K562 (cell line): ENCODE data around the gene SPSB1. TPM values are rescaled to one million over a fixed set of nuclear protein-coding genes. Genes with fewer than 3 reads are reported as not detected.

Source experiments
- ATAC-seq: fragments of 200-7000 bp; cut with Tn5 transposase; 3 replicates; pipeline ENCODE4 v1.9.1; 2020; ENCODE audit warnings: moderate library complexity
- BruUV-seq: library from RNA; stranded (reverse); fragments of 400-500 nt; replicated peaks from 2 replicates; lab custom pipeline; 2021; lab: Mats Ljungman, UMichigan
- CTCF ChIA-PET: fragments of 300-600 bp; formaldehyde crosslinking; extraction: SDS; loops from one replicate; lab custom pipeline; 2021; ENCODE audit warnings: low intra/inter-chr PET ratio; lab: Yijun Ruan, JAX
- POLR2A ChIA-PET: fragments of 300-600, 350-650 bp; sonication (Branson Sonifier 250); formaldehyde crosslinking; extraction: SDS; loops from one replicate; lab custom pipeline; 2021; ENCODE audit warnings: antibody characterized with exemption, inconsistent platforms; lab: Yijun Ruan, JAX
- DNase-seq, 4 experiments: peaks; one replicate each; pipeline versions ENCODE4 v3.0.0 to v3.0.0-alpha.2; 2011 to 2018; ENCODE audit warnings: low spot score in 3 of 4, mixed read lengths in 3 of 4; ENCODE audit errors: extremely low read depth in 1 of 4
- FAIRE-seq: peaks from 2 replicates; lab custom pipeline; 2011; peaks lifted over from hg19 to GRCh38; lab: Jason Lieb, UNC
- H2AFZ ChIP-seq: 2 replicates; pipeline ENCODE4 v1.6.0; 2011; ENCODE audit warnings: low read depth, low read length, control low read depth, inconsistent platforms
- H3K27ac ChIP-seq: fragments of 200-600 bp; 3 replicates; pipeline ENCODE4 v1.8.0; 2011; ENCODE audit warnings: low read depth, mild to moderate bottlenecking, control low read depth, inconsistent platforms, low read length, moderate library complexity, mixed read lengths; ENCODE audit errors: extremely low read depth
- H3K27me3 ChIP-seq, 2 experiments: fragments of 300-600 bp in 1 of 2; 2 replicates in 1 of 2; 3 replicates in 1 of 2; pipeline versions ENCODE4 v1.6.0 to v1.8.0; 2011; ENCODE audit warnings: inconsistent platforms in 2 of 2, low read length in 2 of 2, mild to moderate bottlenecking in 1 of 2, mixed read lengths in 1 of 2, moderate library complexity in 1 of 2; ENCODE audit not compliant: control insufficient read depth in 2 of 2, insufficient read depth in 2 of 2
- H3K36me3 ChIP-seq: fragments of 300-600 bp; 3 replicates; pipeline ENCODE4 v1.8.0; 2011; ENCODE audit warnings: mild to moderate bottlenecking, low read length, inconsistent platforms; ENCODE audit not compliant: control insufficient read depth, insufficient read depth
- H3K4me1 ChIP-seq, 2 experiments: fragments of 200-600 bp in 1 of 2; replicated peaks in 1 of 2; 2 replicates in 1 of 2; 3 replicates in 1 of 2; pipeline versions ENCODE4 v1.5.1 to v1.8.0; 2011; ENCODE audit warnings: inconsistent platforms in 2 of 2, low read length in 2 of 2, mild to moderate bottlenecking in 1 of 2, mixed read lengths in 1 of 2, moderate library complexity in 1 of 2; ENCODE audit not compliant: control insufficient read depth in 2 of 2, insufficient read depth in 2 of 2
- H3K4me2 ChIP-seq: 2 replicates; pipeline ENCODE4 v1.6.1; 2011; ENCODE audit warnings: low read length, control low read depth, inconsistent platforms, mixed read lengths; ENCODE audit not compliant: insufficient read depth
- H3K4me3 ChIP-seq: fragments of 200-600 bp; sonication (generic), shearing (Covaris generic); 2 replicates; pipeline ENCODE4 v1.5.1; 2016; ENCODE audit warnings: control low read depth, inconsistent platforms
- H3K79me2 ChIP-seq: fragments of 200-600 bp; 3 replicates; pipeline ENCODE4 v1.8.0; 2011; ENCODE audit warnings: low read length, inconsistent platforms; ENCODE audit not compliant: control insufficient read depth, insufficient read depth
- H3K9ac ChIP-seq, 2 experiments: 2 replicates each; pipeline versions ENCODE4 v1.6.0 to v1.6.1; 2011; ENCODE audit warnings: low read depth in 2 of 2, low read length in 2 of 2, control low read depth in 1 of 2, inconsistent platforms in 1 of 2, mild to moderate bottlenecking in 1 of 2, mixed read lengths in 1 of 2; ENCODE audit not compliant: insufficient read depth in 1 of 2
- H3K9me1 ChIP-seq: one replicate; pipeline ENCODE4 v1.6.0; 2011; ENCODE audit warnings: inconsistent platforms, mild to moderate bottlenecking, low read length, moderate library complexity; ENCODE audit not compliant: control insufficient read depth, insufficient read depth
- H3K9me3 ChIP-seq: replicated peaks from 2 replicates; pipeline ENCODE4 v1.5.1; 2011; ENCODE audit warnings: low read depth, low read length, inconsistent platforms; ENCODE audit not compliant: control insufficient read depth, insufficient read depth
- H4K20me1 ChIP-seq: replicated peaks from 2 replicates; pipeline ENCODE4 v1.6.1; 2011; ENCODE audit warnings: low read length, inconsistent platforms, mixed read lengths; ENCODE audit not compliant: control insufficient read depth, insufficient read depth
- AFF1 ChIP-seq, 2 experiments: fragments of 450-650 bp; IDR thresholded peaks; 2 replicates each; pipeline ENCODE4 v1.6.1; 2018; ENCODE audit warnings: mild to moderate bottlenecking in 2 of 2, low read depth in 1 of 2; ENCODE audit not compliant: partially characterized antibody in 2 of 2
- CBFA2T2 ChIP-seq: fragments of 450-650 bp; conservative IDR thresholded peaks from 2 replicates; pipeline ENCODE4 v1.6.1; 2017; ENCODE audit warnings: mild to moderate bottlenecking
- EP400 ChIP-seq: fragments of 450-650 bp; IDR thresholded peaks from 2 replicates; pipeline ENCODE4 v1.6.1; 2017; ENCODE audit warnings: antibody characterized with exemption, mild to moderate bottlenecking, moderate library complexity
- ESRRA ChIP-seq: fragments of 450-650 bp; IDR thresholded peaks from 2 replicates; pipeline ENCODE4 v1.6.1; 2014; ENCODE audit warnings: low read depth, mild to moderate bottlenecking, moderate library complexity, borderline replicate concordance
- FOXJ3 ChIP-seq: sonication (generic); formaldehyde crosslinking; IDR thresholded peaks from 2 replicates; pipeline ENCODE4 v1.4.0; 2020; ENCODE audit warnings: mild to moderate bottlenecking, missing genetic modification reagents
- NUFIP1 ChIP-seq: fragments of 450-650 bp; IDR thresholded peaks from 2 replicates; pipeline ENCODE4 v1.6.1; 2018; ENCODE audit not compliant: partially characterized antibody
- POLR3G ChIP-seq: IDR thresholded peaks from 2 replicates; pipeline ENCODE4 v1.6.1; 2011; ENCODE audit not compliant: insufficient read length, insufficient replicate concordance; ENCODE audit errors: extremely low read depth
- SRSF9 ChIP-seq: fragments of 200-400 bp; formaldehyde crosslinking; IDR thresholded peaks from 2 replicates; pipeline ENCODE4 v1.6.1; 2017; ENCODE audit warnings: low read depth, low read length, borderline replicate concordance
- THAP7 ChIP-seq: fragments of 250-450 bp; sonication (Bioruptor Pico); IDR thresholded peaks from 2 replicates; pipeline ENCODE4 v1.5.0; 2021
- ZFP30 ChIP-seq: fragments of 250-450 bp; sonication (Bioruptor Pico); IDR thresholded peaks from 2 replicates; pipeline ENCODE4 v1.8.0; 2022; ENCODE audit warnings: moderate library complexity, mild to moderate bottlenecking, inconsistent platforms, borderline replicate concordance
- ZKSCAN1 ChIP-seq: fragments of 150-350 bp; IDR thresholded peaks from 2 replicates; pipeline ENCODE4 v1.6.1; 2016; ENCODE audit warnings: low read depth, low read length
- ZNF639 ChIP-seq, 2 experiments: fragments of 200-800 bp in 1 of 2; sonication (Bioruptor generic) in 1 of 2; sonication (generic) in 1 of 2; formaldehyde crosslinking in 1 of 2; IDR thresholded peaks in 1 of 2; conservative IDR thresholded peaks in 1 of 2; 2 replicates each; pipeline versions ENCODE4 v1.5.0 to v1.6.1; 2016 to 2020; ENCODE audit warnings: missing compliant biosample characterization in 1 of 2, missing genetic modification characterization in 1 of 2, missing genetic modification reagents in 1 of 2
- ZNF77 ChIP-seq: fragments of 250-450 bp; sonication (Bioruptor Pico); IDR thresholded peaks from 2 replicates; pipeline ENCODE4 v1.5.0; 2020
- WGBS: fragments of 100-300 bp; shearing (Covaris generic); methylation state at CpG from one replicate; pipeline ENCODE4 v1.1.6; 2016; ENCODE audit warnings: low coverage, mixed read lengths; ENCODE audit not compliant: insufficient coverage; ENCODE audit errors: missing lambda C conversion rate; 5-methylcytosine and 5-hydroxymethylcytosine counted together
- in situ Hi-C: fragments of 300-500 bp; cut with MboI; formaldehyde crosslinking; loops from 4 replicates; pipeline ENCODE4 v1.15.0; 2018; ENCODE audit warnings: inconsistent platforms, mixed read lengths
- intact Hi-C: fragments of 100-400 bp; cut with micrococcal nuclease; formaldehyde crosslinking; loops from 2 replicates; pipeline ENCODE4 v1.14.2; 2022
- polyA plus RNA-seq, 8 experiments: library from polyadenylated mRNA; depleted of rRNA in 4 of 8; stranded (reverse) in 5 of 8; unstranded in 3 of 8; fragments of >200 nt; fragmentation: Nextera tagmentation in 2 of 8; fragmentation: Illumina TruSeq in 1 of 8; extraction: Ambion mirVana in 2 of 8; extraction: Trizol in 1 of 8; gene quantifications; 2 replicates each; pipeline versions ENCODE4 v1.2.1 to v1.2.3, GENCODE V29; 2011 to 2014; ENCODE audit warnings: inconsistent platforms in 1 of 8, missing spikeins in 1 of 8
- total RNA-seq, 7 experiments: library from RNA; depleted of rRNA in 6 of 7; stranded (reverse); fragments of >200 nt in 6 of 7; fragmentation: Illumina TruSeq in 2 of 7; extraction: Trizol in 2 of 7; gene quantifications; 2 replicates each; pipeline versions ENCODE4 v1.2.1 to v1.2.3, GENCODE V29; 2011 to 2021; ENCODE audit warnings: low replicate concordance in 1 of 7

The SPSB1 gene
- total and polyA plus RNA-seq, 9 of the 15 experiments (the other 6 are each of a cell fraction or from before 2014, with no cell fraction given) = 0.06 to 0.35 (median 0.14) TPM; not detected in 6

- no TSS peak for BruUV-seq
- in situ Hi-C loops (no loop called here), intact Hi-C loops (no loop called here)
- ATAC-seq (no peak), DNase-seq (no peak), FAIRE-seq (no peak)
- Histone ChIP-seq H3K9me1 (no peaks in the 10 kb centered on the region), H3K9ac (no peak overlapping the region), H3K79me2 (no peaks in the 10 kb centered on the region), H3K4me3 (no peak overlapping the region), H3K4me2 (no peak overlapping the region), H3K27ac (no peak overlapping the region), H3K27me3 (peaks cover 34 to 89% of the 10 kb centered on the region in 2 experiments; a peak in 4 of 5 replicates), H2AFZ (no peak overlapping the region), H3K4me1 (peaks cover 0 to 21% of the 10 kb centered on the region in 2 experiments; a peak in 3 of 5 replicates), H4K20me1 (peaks cover 15% of the 10 kb centered on the region), H3K36me3 (no peaks in the 10 kb centered on the region), H3K9me3 (no peaks in the 10 kb centered on the region)
- CTCF ChIA-PET = no interaction called here
- POLR2A ChIA-PET = interaction anchor here (1.0 to 1.2 kb wide), 4 partner anchors 8 to 17 kb away, joined by 3 read pairs; no protein-coding TSS in a partner anchor
- 2% methylated on average over 7 of the region's 7 CpGs for WGBS
- TF ChIP-seq POLR3G (no peak), CBFA2T2 (no peak), SRSF9 (no peak), AFF1 (IDR thresholded peaks at IDR 0.05; ENCODE audit: low read depth in 1 of 2, partially characterized antibody in 2 of 2) (no peak), ZNF77 (no peak), ZNF639 (CRISPR knock-in tag; conservative IDR thresholded peaks at IDR 0.05 in 1 of 2, IDR thresholded peaks at IDR 0.05 in 1 of 2) (no peak), EP400 (no peak), FOXJ3 (CRISPR knock-in tag) (no peak), THAP7 (CRISPR knock-in tag) (no peak), ESRRA (no peak), ZKSCAN1 (no peak), ZFP30 (CRISPR knock-in tag) (no peak), NUFIP1 (no peak)
These were observed 91.4 kb downstream of the SPSB1 start for GRCh38 chr1:9384128-9384527.
